22Rv1 (cell line): ENCODE measurements around the gene SMIM14.
A peak's percentile ranks its signal among the peaks of the same experiment; 100 is the strongest.
"Not testable (repeated sequence)": the region's sequence is repeated elsewhere in the genome, so short reads cannot be mapped to it uniquely, and the experiment has no call there.

Experiments used
- H3K27ac ChIP-seq: fragments of 450-650 bp; 2 replicates; pipeline ENCODE4 v1.5.1; 2017
- CTCF ChIP-seq: fragments of 450-650 bp; IDR thresholded peaks from 2 replicates; pipeline ENCODE4 v1.5.1; 2017; ENCODE audit warnings: mild to moderate bottlenecking
- ZFX ChIP-seq: fragments of 450-650 bp; IDR thresholded peaks from 2 replicates; pipeline ENCODE4 v1.6.1; 2017; ENCODE audit warnings: antibody characterized with exemption, borderline replicate concordance

The SMIM14 gene

GRCh38 chr4:39655876-39656275 is 17.2 kb upstream of the SMIM14 start:
- TF ChIP-seq ZFX = no peak
- no peak for TF ChIP-seq CTCF
- peak overlapping the region; percentile 42 for H3K27ac ChIP-seq

GRCh38 chr4:39655211-39655610 is 16.5 kb upstream of the SMIM14 start:
- no peak for TF ChIP-seq ZFX
- TF ChIP-seq CTCF = no peak
- H3K27ac ChIP-seq = peak overlapping the region; percentile 42

GRCh38 chr4:39651586-39651985 is 12.9 kb upstream of the SMIM14 start:
- not testable (repeated sequence) for H3K27ac ChIP-seq

- TF ChIP-seq CTCF (no peak), ZFX (no peak)
Measured at GRCh38 chr4:39649639-39650265, 11.1 kb upstream of the SMIM14 start.

GRCh38 chr4:39648827-39649558 is 10.3 kb upstream of the SMIM14 start:
- H3K27ac ChIP-seq = no peak overlapping the region
- no peak for TF ChIP-seq ZFX
- TF ChIP-seq CTCF = no peak

More at GRCh38 chr4:39649639-39650265, 11.1 kb upstream of the SMIM14 start:
- H3K27ac ChIP-seq = no peak overlapping the region

GRCh38 chr4:39648213-39648612 is 9.5 kb upstream of the SMIM14 start:
- TF ChIP-seq ZFX = no peak
- H3K27ac ChIP-seq = no peak overlapping the region

- TF ChIP-seq CTCF (no peak), ZFX (no peak)
- no peak overlapping the region for H3K27ac ChIP-seq
Measured at GRCh38 chr4:39642885-39643552, 4.4 kb upstream of the SMIM14 start.

GRCh38 chr4:39641451-39641850 is 2.8 kb upstream of the SMIM14 start:
- no peak overlapping the region for H3K27ac ChIP-seq

More at GRCh38 chr4:39641451-39641850, 2.8 kb upstream of the SMIM14 start:
- no peak for TF ChIP-seq ZFX
- no peak for TF ChIP-seq CTCF
